Myometrial cell (primary cell): Measurements from ENCODE around the gene CDK5RAP2. TPM values are rescaled to one million over a fixed set of nuclear protein-coding genes. Genes with fewer than 3 reads are reported as not detected.

Source experiments
- total RNA-seq: library from RNA; depleted of rRNA; stranded (reverse); fragments of >200 nt; gene quantifications from 2 replicates; pipeline ENCODE4 v1.2.3, GENCODE V29; 2015

Gene CDK5RAP2
- 16.4 and 33.8 TPM in 2 replicates for total RNA-seq

GRCh38 chr9:120580051-120580896 lies at the start of gene CDK5RAP2:
CDK5RAP2 (minus strand) TSS chr9:120580167; CDS start chr9:120579978, 189 bp downstream.

Other genes starting within 250 kb of the CDK5RAP2 start
- gene MEGF9, start 134.3 kb upstream of the CDK5RAP2 start, total RNA-seq, result 3.0 and 4.9 TPM in 2 replicates
- 19.0 and 19.6 TPM in 2 replicates for gene FBXW2, start 213.2 kb upstream of the CDK5RAP2 start, total RNA-seq